ENCODE measurements around the gene CUL9. TPM values are rescaled to one million over a fixed set of nuclear protein-coding genes. Genes with fewer than 3 reads are reported as not detected.

The CUL9 gene
- total RNA-seq, 1 experiment from 2014 or later: 15.2 TPM

- H4K8ac ChIP-seq (replicated peaks; ENCODE audit: insufficient read length, low read depth, low read length): no peak overlapping the region
- H3K56ac ChIP-seq (ENCODE audit: insufficient read length, low read depth, low read length): no peak overlapping the region
- no peaks in the 10 kb centered on the region for H3K27me3 ChIP-seq (ENCODE audit: insufficient read depth, low read length)
- no peak overlapping the region for H2BK12ac ChIP-seq (ENCODE audit: insufficient read length, low read depth, low read length)
- H3K9me3 ChIP-seq (ENCODE audit: control insufficient read depth, low read depth, low read length): no peaks in the 10 kb centered on the region
- H3K9ac ChIP-seq (ENCODE audit: extremely low read depth, insufficient read length, low read length): no peak overlapping the region
- H2BK5ac ChIP-seq (ENCODE audit: insufficient read length, low read length): no peak overlapping the region
- H3K4me1 ChIP-seq (ENCODE audit: insufficient read depth, low read length): no peaks in the 10 kb centered on the region
- no peak overlapping the region for H2AFZ ChIP-seq (ENCODE audit: low read length)
- peaks cover 10 to 24% (median 20%) of the 10 kb centered on the region in 3 experiments; a peak in 6 of 7 replicates for H3K36me3 Mint-ChIP-seq (ENCODE audit: insufficient read depth in 1 of 3, low read depth in 3 of 3)
- H3K27ac Mint-ChIP-seq: peak overlapping the region in 1 of 3 experiments; percentile 29; a peak in 2 of 7 replicates
- H3K27ac ChIP-seq (ENCODE audit: insufficient read length, low read depth, low read length): no peak overlapping the region
- H3K4me3 Mint-ChIP-seq: no peak overlapping the region
- no peak overlapping the region for H2BK20ac ChIP-seq (ENCODE audit: low read depth, low read length, poor library complexity, severe bottlenecking)
- H3K18ac ChIP-seq (ENCODE audit: insufficient read length, low read depth, low read length): no peak overlapping the region
- no peak overlapping the region for H3K4ac ChIP-seq (ENCODE audit: low read depth, low read length)
- no peak for DNase-seq
- no peak overlapping the region for H2AK5ac ChIP-seq (ENCODE audit: insufficient read length, low read length)
- no peak overlapping the region for H3K14ac ChIP-seq (ENCODE audit: insufficient read depth, low read length)
- H3T11ph ChIP-seq (ENCODE audit: low read length): no peak overlapping the region
- H3K27me3 Mint-ChIP-seq (ENCODE audit: low read depth): no peaks in the 10 kb centered on the region
- no peak for TF ChIP-seq CTCF (conservative IDR thresholded peaks at IDR 0.05)
- H4K20me1 ChIP-seq (ENCODE audit: control insufficient read depth, insufficient read depth, insufficient read length): no peaks in the 10 kb centered on the region
- no peak overlapping the region for H4K5ac ChIP-seq (ENCODE audit: insufficient read length, low read depth, low read length)
- no peaks in the 10 kb centered on the region for H3K79me1 ChIP-seq (ENCODE audit: insufficient read depth, low read depth, low read length, poor library complexity, severe bottlenecking)
- no peaks in the 10 kb centered on the region for H3K4me1 Mint-ChIP-seq
- no peak overlapping the region for H3K23ac ChIP-seq (ENCODE audit: insufficient read length, low read depth, low read length)
- H3K79me2 ChIP-seq (ENCODE audit: insufficient read depth, low read length): no peaks in the 10 kb centered on the region
- no peaks in the 10 kb centered on the region for H3K9me3 Mint-ChIP-seq
- no peak overlapping the region for H4K91ac ChIP-seq (ENCODE audit: insufficient read length, low read depth, low read length)
- WGBS (ENCODE audit: extremely low coverage, insufficient read length, low lambda C conversion rate): no CpG with 5 or more reads among the region's 7 CpGs
- H3K23me2 ChIP-seq (ENCODE audit: insufficient read length, low read depth, low read length, poor library complexity, severe bottlenecking): no peaks in the 10 kb centered on the region
- no peak overlapping the region for H2BK120ac ChIP-seq (ENCODE audit: low read depth, low read length, poor library complexity, severe bottlenecking)
- no peak overlapping the region for H3K4me2 ChIP-seq (ENCODE audit: insufficient read depth, insufficient read length, low read length)
- H2BK15ac ChIP-seq (ENCODE audit: low read depth, low read length): no peak overlapping the region
Measured at GRCh38 chr6:43150051-43150751, 31.8 kb upstream of the CUL9 start.
